NCI-H2196 treated with DMSO at 0.1 percent for 48 hours (cell line): ENCODE results near the gene TENM4.
"Not testable (repeated sequence)": the region's sequence is repeated elsewhere in the genome, so short reads cannot be mapped to it uniquely, and the experiment has no call there.

Experiments used
- DNase-seq: peaks from one replicate; lab custom pipeline; 2025; ENCODE audit not compliant: unreplicated experiment; lab: John Stamatoyannopoulos, UW

The TENM4 gene

GRCh38 chr11:78922859-78923625, 517.8 kb downstream of the TENM4 start:
- no peak for DNase-seq

- DNase-seq = no peak
These were observed 519.3 kb downstream of the TENM4 start for GRCh38 chr11:78921509-78921908.

- no peak for DNase-seq
These were observed 520.5 kb downstream of the TENM4 start for GRCh38 chr11:78920329-78920728.

GRCh38 chr11:78916759-78917158, 524.1 kb downstream of the TENM4 start:
- no peak for DNase-seq

- no peak for DNase-seq
These were observed 526.3 kb downstream of the TENM4 start for GRCh38 chr11:78914503-78914902.

- no peak for DNase-seq
These were observed 528.1 kb downstream of the TENM4 start for GRCh38 chr11:78912778-78913177.

- DNase-seq = no peak
These were observed 530.5 kb downstream of the TENM4 start for GRCh38 chr11:78910322-78910721.

GRCh38 chr11:78909386-78909785, 531.4 kb downstream of the TENM4 start:
- DNase-seq = no peak

GRCh38 chr11:78907636-78908035, 533.2 kb downstream of the TENM4 start:
- no peak for DNase-seq

GRCh38 chr11:78906566-78906965, 534.3 kb downstream of the TENM4 start:
- no peak for DNase-seq

- no peak for DNase-seq
These were observed 535.1 kb downstream of the TENM4 start for GRCh38 chr11:78905756-78906155.

GRCh38 chr11:78902771-78903507, 537.9 kb downstream of the TENM4 start:
- no peak for DNase-seq

- DNase-seq = no peak
These were observed 539.0 kb downstream of the TENM4 start for GRCh38 chr11:78901831-78902230.

GRCh38 chr11:78898266-78898775, 542.5 kb downstream of the TENM4 start:
- no peak for DNase-seq

GRCh38 chr11:78893996-78894395, 546.8 kb downstream of the TENM4 start:
- DNase-seq = no peak

- no peak for DNase-seq
These were observed 551.1 kb downstream of the TENM4 start for GRCh38 chr11:78889698-78890097.

GRCh38 chr11:78886616-78887015, 554.2 kb downstream of the TENM4 start:
- no peak for DNase-seq

- no peak for DNase-seq
These were observed 556.1 kb downstream of the TENM4 start for GRCh38 chr11:78884761-78885160.

GRCh38 chr11:78883506-78883905, 557.3 kb downstream of the TENM4 start:
- DNase-seq = no peak

GRCh38 chr11:78879094-78879980, 561.5 kb downstream of the TENM4 start:
- not testable (repeated sequence) for DNase-seq

GRCh38 chr11:78878631-78879030, 562.2 kb downstream of the TENM4 start:
- DNase-seq = no peak
